A549 (cell line): ENCODE measurements around the gene FANCI. TPM values are rescaled to one million over a fixed set of nuclear protein-coding genes. Genes with fewer than 3 reads are reported as not detected.

Source experiments
- ATAC-seq, 2 experiments: fragments of 200-7000 bp in 1 of 2; fragments of >200 bp in 1 of 2; cut with Nextera tagmentation in 1 of 2; cut with Tn5 transposase in 1 of 2; 3 replicates each; pipeline versions ENCODE4 v1.8.0 to v1.9.1; 2018 to 2020; ENCODE audit warnings: mild to moderate bottlenecking in 1 of 2, moderate library complexity in 1 of 2
- CTCF ChIA-PET: fragments of 300-600 bp; sonication (Branson Sonifier 250); formaldehyde crosslinking; extraction: SDS; loops from one replicate; lab custom pipeline; 2021; ENCODE audit warnings: antibody characterized with exemption, inconsistent platforms; lab: Yijun Ruan, JAX
- POLR2A ChIA-PET: fragments of 350-600 bp; formaldehyde crosslinking; extraction: SDS; loops from one replicate; lab custom pipeline; 2021; ENCODE audit warnings: antibody characterized with exemption, inconsistent platforms; lab: Yijun Ruan, JAX
- DNase-seq, 2 experiments: peaks; one replicate each; pipeline versions ENCODE4 v3.0.0 to v3.0.0-alpha.2; 2011 to 2016; ENCODE audit warnings: low read depth in 1 of 2, low spot score in 1 of 2
- FAIRE-seq: peaks from 2 replicates; lab custom pipeline; 2011; peaks lifted over from hg19 to GRCh38; lab: Jason Lieb, UNC
- H3K27ac ChIP-seq, 2 experiments: fragments of >200 bp; sonication (Bioruptor Twin); formaldehyde crosslinking; 3 replicates each; pipeline ENCODE4 v1.5.1; 2016 to 2017
- H3K4me1 ChIP-seq: fragments of >200 bp; sonication (Bioruptor Twin); formaldehyde crosslinking; 3 replicates; pipeline ENCODE4 v1.6.1; 2016
- H3K4me2 ChIP-seq: fragments of >200 bp; sonication (Bioruptor Twin); formaldehyde crosslinking; 3 replicates; pipeline ENCODE4 v1.6.1; 2016
- H3K4me3 ChIP-seq: fragments of >200 bp; sonication (Bioruptor Twin); formaldehyde crosslinking; 3 replicates; pipeline ENCODE4 v1.5.1; 2016
- H3K9me3 ChIP-seq: fragments of >200 bp; sonication (Bioruptor Twin); formaldehyde crosslinking; 3 replicates; pipeline ENCODE4 v1.6.1; 2016
- ATOH8 ChIP-seq: fragments of 250-450 bp; sonication (Bioruptor Pico); IDR thresholded peaks from 2 replicates; pipeline ENCODE4 v1.5.0; 2020; ENCODE audit warnings: low read depth, mild to moderate bottlenecking, moderate library complexity
- CBX2 ChIP-seq: fragments of 200-600 bp; sonication (generic); IDR thresholded peaks from 2 replicates; pipeline ENCODE4 v1.6.1; 2016; ENCODE audit warnings: low read depth, mild to moderate bottlenecking, borderline replicate concordance
- CEBPB ChIP-seq, 2 experiments: fragments of >200 bp in 1 of 2; sonication (Bioruptor Twin) in 1 of 2; formaldehyde crosslinking in 1 of 2; IDR thresholded peaks; 2 replicates each; pipeline ENCODE4 v1.6.1; 2012 to 2016
- EHMT2 ChIP-seq: fragments of 200-600 bp; sonication (generic); IDR thresholded peaks from 2 replicates; pipeline ENCODE4 v1.6.1; 2016; ENCODE audit warnings: antibody characterized with exemption, low read depth, mild to moderate bottlenecking, moderate library complexity
- ELK1 ChIP-seq: fragments of 150-350 bp; IDR thresholded peaks from 2 replicates; pipeline ENCODE4 v1.6.1; 2014; ENCODE audit warnings: low read depth, mild to moderate bottlenecking, low read length
- FOSL2 ChIP-seq, 2 experiments: fragments of 450-650 bp in 1 of 2; fragments of >200 bp in 1 of 2; sonication (Bioruptor Twin) in 1 of 2; formaldehyde crosslinking; IDR thresholded peaks; 2 replicates each; pipeline versions ENCODE4 v1.5.0 to v1.6.1; 2016 to 2020; ENCODE audit warnings: mild to moderate bottlenecking in 1 of 2, moderate library complexity in 1 of 2
- GATA3 ChIP-seq: IDR thresholded peaks from 2 replicates; pipeline ENCODE4 v1.6.1; 2012; ENCODE audit warnings: borderline replicate concordance
- MAX ChIP-seq: IDR thresholded peaks from 2 replicates; pipeline ENCODE4 v1.6.1; 2012
- POLR2A ChIP-seq: IDR thresholded peaks from 2 replicates; pipeline ENCODE4 v1.6.1; 2012; ENCODE audit warnings: mild to moderate bottlenecking, low read length
- POLR2AphosphoS2 ChIP-seq: conservative IDR thresholded peaks from 2 replicates; pipeline ENCODE4 v1.6.1; 2012; ENCODE audit warnings: low read length, improper control_type of control experiment, inconsistent platforms
- RAD21 ChIP-seq, 2 experiments: fragments of >200 bp in 1 of 2; sonication (Bioruptor Twin) in 1 of 2; formaldehyde crosslinking in 1 of 2; IDR thresholded peaks in 1 of 2; conservative IDR thresholded peaks in 1 of 2; 2 replicates in 1 of 2; 3 replicates in 1 of 2; pipeline ENCODE4 v1.6.1; 2012 to 2018; ENCODE audit warnings: inconsistent platforms in 1 of 2
- RARB ChIP-seq: fragments of 250-450 bp; sonication (Bioruptor Pico); IDR thresholded peaks from 2 replicates; pipeline ENCODE4 v1.8.0; 2021; ENCODE audit warnings: mild to moderate bottlenecking, moderate library complexity
- REST ChIP-seq: fragments of 200-600 bp; sonication (generic); IDR thresholded peaks from 2 replicates; pipeline ENCODE4 v1.6.1; 2016; ENCODE audit warnings: antibody characterized with exemption, mild to moderate bottlenecking, moderate library complexity
- TFCP2L1 ChIP-seq: fragments of 250-450 bp; sonication (Bioruptor Pico); IDR thresholded peaks from 2 replicates; pipeline ENCODE4 v1.5.0; 2021; ENCODE audit warnings: mild to moderate bottlenecking
- ZC3H11A ChIP-seq: fragments of 450-650 bp; IDR thresholded peaks from 2 replicates; pipeline ENCODE4 v1.6.1; 2014; ENCODE audit warnings: antibody characterized with exemption, mild to moderate bottlenecking
- ZSCAN20 ChIP-seq: fragments of 250-450 bp; sonication (Bioruptor Pico); IDR thresholded peaks from 2 replicates; pipeline ENCODE4 v1.8.0; 2022; ENCODE audit warnings: mild to moderate bottlenecking, moderate library complexity
- WGBS: methylation state at CpG from one replicate; pipeline ENCODE4 v1.1.6; 2017; ENCODE audit errors: missing lambda C conversion rate; 5-methylcytosine and 5-hydroxymethylcytosine counted together
- polyA plus RNA-seq, 4 experiments: library from polyadenylated mRNA; depleted of rRNA in 3 of 4; stranded (reverse); fragments of >200 nt; fragmentation: RNase III in 1 of 4; extraction: RNeasy Plus Mini Kit Qiagen cat#74134 plus additional on column Dnase treatment in 1 of 4; gene quantifications; 2 replicates in 3 of 4; 3 replicates in 1 of 4; pipeline ENCODE4 v1.2.3, GENCODE V29; 2011 to 2017

The FANCI gene
- polyA plus RNA-seq, 2 of the 4 experiments (the other 2 are of a cell fraction), result 101 to 123 TPM

GRCh38 chr15:89218531-89218930 lies 25.2 kb upstream of the FANCI start:
- H3K4me2 ChIP-seq, result no peak overlapping the region
- ChIA-PET POLR2A (no interaction called here), CTCF (interaction anchor here (1.4 to 5.1 kb wide), 4 partner anchors 12 to 161 kb away, joined by 5 to 76 read pairs (median 18); partner anchors contain the start of gene FANCI)
- FAIRE-seq (no peak), DNase-seq (no peak), ATAC-seq (no peak)
- H3K9me3 ChIP-seq, result no peaks in the 10 kb centered on the region
- no peaks in the 10 kb centered on the region for H3K4me1 ChIP-seq
- TF ChIP-seq EHMT2 (no peak), CBX2 (no peak), ELK1 (no peak)
- WGBS, result 80% methylated on average over 8 of the region's 8 CpGs
- no peak overlapping the region for H3K4me3 ChIP-seq
- H3K27ac ChIP-seq, result no peak overlapping the region

GRCh38 chr15:89221543-89221942 lies 22.2 kb upstream of the FANCI start, which contains the start of gene RLBP1:
TSS of gene RLBP1 (minus strand) at chr15:89221579. CDS start at chr15:89218975, 2,604 bp downstream.
- H3K4me2 ChIP-seq, result no peak within 1 kb of the TSS
- H3K27ac ChIP-seq, result no peak within 1 kb of the TSS
- no peaks in the 10 kb centered on the region for H3K4me1 ChIP-seq
- TF ChIP-seq ZSCAN20 (CRISPR knock-in tag) (no peak), POLR2AphosphoS2 (no peak), POLR2A (no peak), ELK1 (no peak), MAX (no peak), GATA3 (no peak), RAD21 (conservative IDR thresholded peaks at IDR 0.05 in 1 of 2, IDR thresholded peaks at IDR 0.05 in 1 of 2) (no peak), RARB (CRISPR knock-in tag) (no peak)
- CTCF ChIA-PET, result interaction anchor here (0.6 to 6.5 kb wide), 3 partner anchors 12 to 171 kb away, joined by 3 to 70 read pairs (median 5); no protein-coding TSS in a partner anchor
- POLR2A ChIA-PET, result no interaction called here
- FAIRE-seq (no peak), DNase-seq (no peak), ATAC-seq (no peak)
- WGBS, result 76% methylated on average over 11 of the region's 11 CpGs
- no peaks in the 10 kb centered on the region for H3K9me3 ChIP-seq
- H3K4me3 ChIP-seq, result no peak within 1 kb of the TSS

- Histone ChIP-seq H3K4me3 (no peak overlapping the region), H3K4me1 (no peaks in the 10 kb centered on the region), H3K9me3 (no peaks in the 10 kb centered on the region), H3K4me2 (no peak overlapping the region), H3K27ac (no peak overlapping the region)
- FAIRE-seq (no peak), ATAC-seq (no peak), DNase-seq (no peak)
- TF ChIP-seq FOSL2 (IDR thresholded peaks at IDR 0.05) (no peak), FOSL2 (CRISPR knock-in tag; IDR thresholded peaks at IDR 0.05) (no peak), REST (no peak), TFCP2L1 (CRISPR knock-in tag) (no peak), ZC3H11A (peak; percentile 82), CEBPB (IDR thresholded peaks at IDR 0.05) (no peak), ATOH8 (CRISPR knock-in tag) (no peak)
- POLR2A ChIA-PET, result no interaction called here
- WGBS, result 76% methylated on average over 5 of the region's 5 CpGs
- CTCF ChIA-PET, result interaction anchor here (1.1 to 6.5 kb wide), 5 partner anchors 8 to 168 kb away, joined by 3 to 70 read pairs (median 3); no protein-coding TSS in a partner anchor
Measured at GRCh38 chr15:89225588-89225987, 18.2 kb upstream of the FANCI start.
